ENCODE data around the gene MYH7.
"Not testable (repeated sequence)": the region's sequence is repeated elsewhere in the genome, so short reads cannot be mapped to it uniquely, and the experiment has no call there.

Gene MYH7

GRCh38 chr14:23406725-23407355 lies 28.6 kb downstream of the MYH7 start:
- DNase-seq = no peak

GRCh38 chr14:23406244-23406643 lies 29.2 kb downstream of the MYH7 start:
- no peak for DNase-seq

- DNase-seq = no peak
Observed at GRCh38 chr14:23405516-23406025, 29.9 kb downstream of the MYH7 start.

DNA sequence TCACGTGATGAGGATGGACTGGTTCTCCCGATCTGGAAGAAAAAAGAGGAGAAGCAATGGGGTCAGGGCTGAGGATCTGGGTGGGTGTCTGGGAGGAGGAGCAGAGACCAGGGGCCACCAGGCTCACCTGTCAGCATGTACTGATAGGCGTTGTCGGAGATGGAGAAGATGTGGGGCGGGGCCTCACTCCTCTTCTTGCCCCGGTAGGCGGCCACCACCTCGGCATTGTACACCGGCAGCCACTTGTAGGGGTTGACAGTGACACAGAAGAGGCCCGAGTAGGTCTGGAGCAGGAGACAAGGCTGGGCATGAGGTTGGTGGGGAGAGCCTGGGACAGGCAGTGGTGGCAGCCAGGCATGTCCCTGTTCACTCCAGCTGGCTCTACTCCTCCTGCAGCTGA lies 30.4 kb downstream of the MYH7 start:
- no peak for DNase-seq

- DNase-seq = no peak
Observed at GRCh38 chr14:23404331-23404900, 31.0 kb downstream of the MYH7 start.

GRCh38 chr14:23403908-23404307 lies 31.6 kb downstream of the MYH7 start:
- no peak for DNase-seq

DNA sequence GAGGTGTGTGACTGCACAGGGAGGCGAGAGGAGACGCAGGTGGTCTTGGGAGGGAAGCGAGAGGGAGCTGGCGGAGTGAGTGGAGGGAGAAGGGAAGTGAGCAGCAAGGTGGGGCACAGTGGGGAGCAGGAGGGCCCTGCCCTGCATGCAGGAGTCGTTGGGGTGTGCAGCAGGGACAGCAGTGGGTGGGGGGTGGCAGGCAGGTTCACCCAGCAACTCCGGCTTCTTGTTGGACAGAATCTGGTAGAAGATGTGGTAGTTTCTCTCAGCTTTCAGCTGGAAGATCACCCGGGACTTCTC lies 32.4 kb downstream of the MYH7 start:
- DNase-seq = no peak

GRCh38 chr14:23402296-23403138 lies 32.9 kb downstream of the MYH7 start:
- DNase-seq = no peak

DNA sequence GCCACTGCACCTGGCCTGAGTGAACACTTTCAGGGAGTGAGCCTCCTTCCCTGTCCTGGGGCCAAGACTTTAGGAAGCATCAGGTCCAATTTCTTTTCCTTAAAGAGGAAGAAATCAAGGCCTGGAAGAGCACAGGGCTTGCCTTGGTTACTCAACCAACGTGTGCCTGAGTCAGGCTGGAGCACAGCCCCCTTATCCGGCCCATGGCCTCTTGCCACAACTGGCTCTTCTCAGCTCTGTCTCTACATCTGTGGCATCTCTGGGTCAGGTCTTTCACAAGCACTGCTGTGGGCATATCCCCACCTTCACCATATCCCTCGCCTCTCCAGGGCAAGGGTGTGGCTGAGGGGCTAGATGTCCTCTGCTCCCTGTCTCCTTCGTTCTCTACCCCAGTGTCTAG lies 34.2 kb downstream of the MYH7 start:
- DNase-seq = no peak

- DNase-seq = not testable (repeated sequence)
Observed at GRCh38 chr14:23400496-23401149, 34.8 kb downstream of the MYH7 start.

DNA sequence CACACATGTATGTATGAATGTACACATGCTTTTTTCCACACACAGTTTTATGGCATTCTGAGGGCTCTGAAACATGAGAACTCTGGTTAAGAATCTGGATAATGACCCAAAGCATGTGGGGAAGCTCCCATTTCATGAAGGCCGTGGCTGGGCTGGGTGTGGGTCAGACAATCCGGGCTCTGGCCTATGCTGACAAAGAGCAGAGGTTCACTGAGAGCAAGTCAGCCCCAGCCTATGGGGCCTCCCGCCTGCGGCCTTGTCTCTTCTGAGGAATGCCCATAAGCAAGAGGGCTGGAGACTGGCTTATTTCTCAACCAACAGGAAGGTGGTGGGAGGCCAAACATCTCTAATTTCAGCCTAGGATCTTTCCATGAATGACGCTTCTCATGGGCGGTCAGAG lies 35.9 kb downstream of the MYH7 start:
- no peak for DNase-seq

GRCh38 chr14:23399136-23399535 lies 36.3 kb downstream of the MYH7 start:
- no peak for DNase-seq

GRCh38 chr14:23398348-23398747 lies 37.1 kb downstream of the MYH7 start:
- DNase-seq = no peak

GRCh38 chr14:23396781-23397407 lies 38.6 kb downstream of the MYH7 start:
- DNase-seq = no peak

DNA sequence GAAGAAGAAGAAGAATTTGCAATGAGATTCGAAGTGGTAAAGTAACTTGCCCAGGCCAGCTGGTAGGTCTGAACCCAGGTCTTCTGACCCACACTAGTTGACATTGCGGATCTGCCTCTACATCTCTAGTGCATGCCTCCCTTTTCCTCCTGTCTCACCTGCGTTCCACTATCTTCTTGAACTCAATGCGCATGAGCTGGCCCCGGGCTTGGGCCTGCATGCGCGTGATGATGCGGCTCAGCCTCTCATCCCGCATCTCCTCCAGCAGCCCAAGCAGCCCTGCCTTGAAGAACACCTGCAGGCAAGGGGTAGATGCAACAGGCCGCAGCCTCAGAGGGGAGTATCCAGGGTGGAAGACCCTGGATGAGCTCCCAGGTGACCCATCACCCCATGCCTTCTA lies 39.3 kb downstream of the MYH7 start:
- no peak for DNase-seq

- no peak for DNase-seq
Observed at GRCh38 chr14:23392613-23393012, 42.8 kb downstream of the MYH7 start.

GRCh38 chr14:23389871-23390270 lies 45.6 kb downstream of the MYH7 start:
- not testable (repeated sequence) for DNase-seq

- no peak for DNase-seq
Observed at GRCh38 chr14:23389396-23389795, 46.1 kb downstream of the MYH7 start.

DNA sequence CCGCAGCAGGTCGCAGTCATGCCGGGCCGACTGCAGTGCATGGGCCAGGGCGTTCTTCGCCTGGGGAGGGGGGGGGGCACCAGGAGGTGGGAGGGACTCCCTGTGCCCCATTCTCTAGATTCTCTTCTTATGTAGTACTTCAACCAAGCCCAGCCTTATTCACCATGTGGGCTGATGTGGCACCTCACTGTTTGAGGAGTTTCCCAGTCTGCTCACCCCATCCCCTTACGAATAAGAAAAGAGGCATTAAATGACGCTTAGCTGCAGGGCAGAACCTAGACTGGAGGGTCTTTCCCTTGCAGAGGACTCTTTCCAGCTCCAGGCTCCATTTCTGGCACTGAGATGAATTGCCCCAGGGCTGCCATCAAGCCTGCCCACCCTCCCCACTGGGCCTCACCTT lies 46.5 kb downstream of the MYH7 start:
- DNase-seq = no peak

DNA sequence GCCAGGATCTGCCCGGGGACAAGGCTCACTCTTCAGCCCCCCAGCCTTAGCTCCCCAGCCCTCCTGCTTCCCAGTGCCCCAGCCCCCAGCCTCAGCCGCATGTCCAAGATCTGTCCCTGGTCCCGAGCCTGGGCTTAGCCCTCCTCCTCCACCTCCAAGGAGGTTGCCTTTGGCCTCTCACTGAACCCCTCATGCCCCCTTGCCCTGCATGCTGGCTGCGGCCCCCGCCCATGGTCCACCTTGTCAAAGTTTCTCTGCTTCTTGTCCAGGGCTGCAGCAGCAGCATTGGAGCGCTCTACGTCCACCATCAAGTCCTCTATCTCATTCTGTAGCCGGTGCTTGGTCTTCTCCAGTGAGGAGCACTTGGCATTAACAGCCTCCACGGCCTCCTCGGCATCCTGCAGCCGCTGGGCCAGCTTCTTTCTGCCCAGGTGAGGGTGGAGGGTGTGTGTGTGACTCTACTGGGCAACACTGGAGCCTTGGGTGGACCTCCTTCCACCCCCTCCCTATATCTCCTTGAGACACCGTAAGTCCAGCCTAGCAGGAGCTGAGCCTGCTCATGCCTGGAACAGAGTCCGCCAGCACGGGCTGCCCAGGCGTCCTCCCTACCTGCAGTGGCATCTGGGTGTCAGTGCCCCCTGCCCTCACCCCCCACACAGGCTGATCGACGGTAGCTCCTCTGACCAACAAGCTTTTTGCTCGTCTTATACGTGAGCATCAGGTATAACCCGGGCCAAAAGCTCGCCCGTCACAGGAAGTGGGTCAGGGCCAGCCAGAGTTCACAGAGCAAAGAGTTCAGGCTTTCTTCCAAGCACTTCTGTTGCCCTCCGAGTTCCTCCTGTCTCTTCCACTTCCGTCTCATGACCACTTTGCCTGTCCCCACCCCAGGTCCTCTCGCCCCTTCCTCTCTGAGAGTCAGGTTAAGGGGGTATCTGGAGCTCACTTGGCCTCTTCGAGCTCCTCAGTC lies 47.3 kb downstream of the MYH7 start:
- no peak for DNase-seq

- DNase-seq = no peak
Observed at GRCh38 chr14:23386999-23387398, 48.5 kb downstream of the MYH7 start.

GRCh38 chr14:23386266-23386657 lies 49.2 kb downstream of the MYH7 start:
- not testable (repeated sequence) for DNase-seq

All from CD4-positive, alpha-beta T cell treated with Interleukin-6 for 4 hours (primary cell).